Measurements from ENCODE around the gene TMEM129.

The TMEM129 gene

DNA sequence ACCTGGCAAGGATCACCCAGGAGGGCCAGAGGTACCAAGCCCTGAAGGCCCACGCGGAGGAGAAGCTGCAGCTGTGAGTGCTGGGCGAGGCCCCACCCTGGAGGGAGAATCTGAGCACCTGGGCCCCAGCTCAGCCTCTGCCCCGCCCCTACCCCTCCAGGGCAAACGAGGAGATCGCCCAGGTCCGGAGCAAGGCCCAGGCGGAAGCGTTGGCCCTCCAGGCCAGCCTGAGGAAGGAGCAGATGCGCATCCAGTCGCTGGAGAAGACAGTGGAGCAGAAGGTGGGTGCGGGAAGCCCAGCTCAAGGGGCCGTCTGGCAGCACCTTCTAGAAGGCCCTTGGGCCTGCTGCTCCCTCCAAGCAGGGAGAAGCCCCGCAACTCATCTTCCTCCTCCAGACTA is 23.4 kb upstream of the TMEM129 start:
- no peak for DNase-seq

DNA sequence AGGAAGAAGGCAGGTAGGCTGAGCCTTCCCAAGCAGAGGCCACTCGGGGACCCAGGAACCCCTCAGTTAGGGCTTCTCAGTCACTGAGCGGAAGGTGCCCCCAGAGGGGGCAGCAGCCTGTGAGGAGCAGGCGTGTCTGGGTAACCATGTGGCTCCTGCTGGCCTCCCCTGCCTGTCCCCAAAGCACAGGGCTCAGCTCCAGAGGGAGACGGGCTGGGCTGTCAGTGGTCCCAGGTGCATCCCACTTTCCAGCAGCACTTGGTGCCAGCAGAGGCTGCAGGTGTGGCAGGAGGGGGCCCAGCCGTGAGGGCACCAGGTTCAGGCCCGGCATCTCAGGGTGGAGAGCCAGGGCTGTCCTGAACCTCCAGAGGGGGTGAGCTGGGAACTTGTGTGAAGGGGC is 22.9 kb upstream of the TMEM129 start:
- DNase-seq: no peak

DNA sequence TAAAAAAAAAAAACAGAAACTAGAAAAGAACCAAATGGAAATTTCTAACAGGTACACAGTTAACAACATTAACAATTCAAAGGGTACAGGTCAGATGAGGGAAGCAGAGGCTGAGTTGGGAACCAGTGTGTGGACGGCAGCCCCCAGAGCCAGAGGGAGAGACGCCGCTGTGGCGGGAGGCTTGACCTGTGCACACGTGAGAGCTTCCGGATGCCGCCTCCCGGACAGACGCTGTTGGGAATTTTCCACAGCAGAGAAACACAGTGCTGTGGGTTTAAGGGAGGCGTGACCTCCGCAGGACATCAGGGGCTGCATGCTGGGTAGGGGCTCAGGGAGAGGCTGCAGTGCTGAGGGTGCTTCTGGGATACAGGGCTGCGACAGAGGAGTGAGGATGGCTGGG is 22.4 kb upstream of the TMEM129 start:
- DNase-seq: no peak

DNA sequence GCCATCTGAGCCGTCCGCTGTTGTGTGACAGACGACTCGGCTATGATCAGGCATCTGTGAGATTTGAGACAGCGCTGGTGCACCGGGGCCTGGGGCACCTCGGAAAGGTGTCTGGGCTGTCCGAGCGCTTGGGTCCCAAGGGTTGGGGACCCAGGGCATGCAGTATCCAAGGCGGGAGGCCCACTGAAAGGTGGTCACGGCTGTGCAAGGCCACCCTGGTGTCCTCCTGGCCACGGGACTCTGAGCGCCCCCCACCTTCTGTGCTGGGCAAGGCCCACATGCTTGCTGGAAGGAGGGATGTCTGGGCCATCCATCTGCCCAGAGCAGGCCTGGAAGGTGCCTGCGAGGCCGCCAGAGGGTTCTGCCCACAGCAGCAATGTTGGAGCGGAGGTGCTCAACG is 20.1 kb upstream of the TMEM129 start:
- no peak for DNase-seq

DNA sequence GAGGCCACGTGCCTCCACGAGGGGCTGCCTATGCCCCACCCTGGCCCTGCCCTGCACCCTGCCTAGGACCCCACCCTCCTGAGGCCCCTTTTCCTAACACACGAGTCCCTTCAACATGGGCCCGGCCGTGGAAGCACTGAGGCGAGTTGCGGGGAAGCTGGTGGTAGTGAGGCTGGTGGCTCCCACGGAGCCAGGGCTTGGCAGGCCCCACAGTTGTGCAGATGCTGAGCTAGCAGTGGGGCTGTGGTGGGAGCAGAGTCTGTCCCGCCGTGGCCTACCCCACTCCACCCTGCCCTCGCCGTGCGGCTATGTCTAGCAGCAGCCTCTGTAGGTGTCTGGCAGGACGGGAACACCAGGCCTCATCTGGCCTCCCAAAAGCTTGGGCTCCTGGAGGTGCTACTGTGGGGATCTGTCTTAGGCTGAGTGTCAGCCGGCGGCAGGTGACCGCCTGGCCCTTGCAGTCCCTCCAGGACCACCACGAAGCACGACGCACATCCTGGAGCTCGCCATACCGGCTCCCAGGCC is 19.0 kb upstream of the TMEM129 start:
- DNase-seq: no peak

DNA sequence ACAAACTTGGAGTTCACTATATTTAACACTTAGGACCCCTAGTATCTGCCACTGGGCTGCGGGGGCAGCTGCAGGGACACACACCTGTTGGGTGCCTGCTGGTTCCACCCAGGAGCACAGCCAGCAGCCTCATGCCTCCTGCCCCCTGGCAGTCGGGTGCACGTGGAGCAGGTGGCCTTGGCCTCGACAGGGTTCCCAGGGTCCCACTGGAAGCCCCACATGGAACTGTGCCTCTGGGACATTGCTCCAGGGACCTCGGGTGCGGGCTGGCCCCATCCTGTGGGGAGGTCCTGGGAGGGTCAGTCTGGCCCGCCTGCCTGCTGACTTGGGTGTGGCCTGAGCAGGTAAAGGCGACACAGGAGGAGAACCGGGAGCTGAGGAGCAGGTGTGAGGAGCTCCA is 18.2 kb upstream of the TMEM129 start:
- no peak for DNase-seq

DNA sequence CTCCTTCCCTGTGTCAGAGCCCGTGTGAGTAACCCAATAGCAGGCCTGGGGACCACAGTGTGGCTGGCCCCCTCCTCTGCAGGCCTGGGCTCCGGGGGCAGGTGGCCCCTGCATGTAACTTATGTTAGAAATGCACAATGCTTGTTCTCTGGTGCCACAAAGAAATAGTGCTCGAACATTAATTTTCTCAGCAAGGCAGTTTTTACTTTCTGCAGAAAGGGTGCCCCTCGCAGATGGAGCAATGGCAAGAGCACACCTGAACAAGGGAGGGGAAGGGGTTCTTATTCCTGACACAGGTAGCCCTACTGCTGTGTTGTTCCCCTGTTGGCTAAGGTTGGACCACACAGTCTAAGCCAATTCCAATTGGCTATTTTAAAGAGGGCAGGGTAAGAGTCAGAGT is 17.3 kb upstream of the TMEM129 start:
- no peak for DNase-seq

DNA sequence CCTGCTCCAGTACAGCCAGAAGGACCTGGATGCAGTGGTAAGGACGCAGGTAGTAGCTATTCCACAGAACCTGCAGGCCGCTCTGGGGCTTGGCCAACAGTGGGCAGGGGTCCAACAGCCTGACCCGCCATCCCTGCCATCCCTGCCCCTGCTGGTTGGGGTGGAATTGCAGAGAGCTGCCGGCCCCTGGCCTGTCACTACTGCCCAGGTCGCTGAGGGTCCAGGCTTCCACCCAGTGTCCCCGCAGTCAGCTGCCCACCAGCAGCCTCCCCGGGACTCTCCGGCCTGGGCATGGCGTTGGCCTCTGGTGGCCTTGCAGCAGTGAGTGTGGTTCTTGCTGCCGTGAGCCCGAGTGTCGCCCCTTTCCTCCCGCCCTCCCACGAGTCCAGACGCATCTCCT is 16.5 kb upstream of the TMEM129 start:
- no peak for DNase-seq

DNA sequence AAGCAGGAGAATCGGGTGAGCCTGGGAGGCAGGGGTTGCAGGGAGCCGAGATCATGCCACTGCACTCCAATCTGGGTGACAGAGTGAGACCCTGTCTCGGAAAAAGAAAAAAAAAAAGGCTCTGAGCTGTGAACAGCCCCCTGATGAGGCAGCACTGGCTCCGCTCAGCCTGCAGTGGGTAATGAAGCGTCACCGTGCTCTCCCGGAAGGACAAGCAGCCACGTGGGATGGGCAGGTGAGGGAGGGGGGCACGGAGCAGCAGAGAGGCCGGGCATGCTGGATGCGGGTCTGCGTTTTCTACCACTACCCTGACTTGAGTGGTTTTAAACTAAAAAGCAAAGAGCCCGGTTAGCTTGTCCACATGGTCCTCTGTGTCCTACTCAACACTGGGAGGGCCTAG is 15.7 kb upstream of the TMEM129 start:
- no peak for DNase-seq

DNA sequence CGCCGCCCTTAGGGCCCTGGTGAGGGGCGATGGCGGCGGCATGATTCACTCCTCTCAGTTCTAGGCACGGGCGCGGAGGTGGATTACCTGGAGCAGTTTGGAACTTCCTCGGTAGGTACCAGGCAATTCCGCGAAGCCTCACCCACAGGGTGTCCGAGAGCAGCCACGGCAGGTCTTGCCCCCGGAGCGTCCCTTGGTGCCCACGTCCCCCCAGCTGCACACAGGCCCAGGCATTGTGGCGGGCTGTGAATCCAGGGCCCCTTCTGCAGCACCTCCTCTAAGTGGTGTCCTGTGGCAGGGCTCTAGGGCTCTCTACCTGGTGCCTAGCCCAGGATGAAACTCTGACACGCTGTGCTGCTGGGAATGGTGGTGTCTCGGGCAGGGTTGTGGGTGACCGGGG is 14.1 kb upstream of the TMEM129 start:
- DNase-seq: no peak

DNA sequence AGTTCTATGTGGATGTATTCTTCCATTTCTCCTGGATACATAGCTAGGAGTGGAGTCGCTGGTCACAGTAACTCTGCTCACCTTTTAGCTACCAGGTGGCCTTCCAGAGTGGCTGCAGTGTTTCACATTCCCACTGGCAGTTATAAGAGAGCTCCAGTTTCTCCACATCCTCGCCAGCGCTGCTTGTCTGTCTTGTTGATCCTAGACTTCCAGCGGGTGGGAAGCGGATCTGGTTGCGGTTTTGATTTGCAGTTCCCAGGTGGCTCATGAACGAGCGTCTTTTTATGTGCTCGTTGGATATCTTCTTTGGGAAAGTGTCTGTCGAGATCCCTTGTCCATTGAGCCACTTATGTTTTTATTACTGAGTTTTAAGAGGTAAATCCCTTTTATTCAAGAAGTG is 11.8 kb upstream of the TMEM129 start:
- DNase-seq: no peak

DNA sequence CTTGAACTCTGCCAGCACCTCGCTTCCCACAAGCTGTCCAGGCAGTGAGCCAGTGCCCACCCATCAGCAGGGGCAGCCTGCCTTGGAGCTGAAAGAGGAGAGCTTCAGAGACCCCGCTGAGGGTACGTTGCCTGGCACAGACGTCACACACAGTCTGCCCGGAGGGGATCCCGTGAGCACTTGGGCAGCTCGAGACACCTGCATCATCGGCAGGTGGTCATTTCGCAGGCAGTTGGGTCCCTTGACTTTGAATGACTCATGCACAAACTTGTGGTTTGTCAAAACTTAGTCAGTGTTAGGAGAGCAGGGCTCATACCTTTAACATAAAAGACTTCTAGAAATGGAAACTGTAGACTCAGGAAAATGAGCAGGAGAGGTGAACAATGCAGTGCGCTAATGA is 10.1 kb upstream of the TMEM129 start:
- DNase-seq: no peak

DNA sequence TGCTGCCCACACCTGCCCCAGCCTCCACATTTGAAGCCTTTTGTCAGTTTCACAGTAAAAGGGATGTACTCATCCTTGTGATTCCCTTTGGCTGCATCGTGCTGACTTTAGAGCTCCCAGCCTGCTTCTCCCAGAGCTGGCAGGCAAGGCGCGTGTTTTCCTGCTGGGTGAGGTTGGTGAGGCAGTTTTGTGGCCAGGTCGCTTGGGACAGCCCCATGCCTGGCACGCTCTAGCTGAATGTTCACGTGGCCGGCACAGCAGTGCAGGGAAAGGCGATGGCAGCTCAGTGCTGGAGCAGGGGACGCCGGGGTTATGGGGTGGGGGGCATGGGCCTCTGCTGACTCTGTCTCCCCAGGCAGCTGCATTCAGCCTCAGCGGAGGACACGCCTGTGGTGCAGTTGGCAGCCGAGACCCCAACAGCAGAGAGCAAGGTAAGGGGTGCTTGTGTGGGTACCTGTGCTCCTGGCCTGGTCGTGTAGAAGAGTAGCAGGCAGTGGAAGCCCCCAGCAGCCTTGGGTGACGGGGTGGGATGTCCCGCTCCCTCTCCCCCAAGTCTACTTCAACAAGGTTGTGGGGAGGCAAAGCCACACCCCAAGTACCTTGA is 9.5 kb upstream of the TMEM129 start:
- DNase-seq: no peak

DNA sequence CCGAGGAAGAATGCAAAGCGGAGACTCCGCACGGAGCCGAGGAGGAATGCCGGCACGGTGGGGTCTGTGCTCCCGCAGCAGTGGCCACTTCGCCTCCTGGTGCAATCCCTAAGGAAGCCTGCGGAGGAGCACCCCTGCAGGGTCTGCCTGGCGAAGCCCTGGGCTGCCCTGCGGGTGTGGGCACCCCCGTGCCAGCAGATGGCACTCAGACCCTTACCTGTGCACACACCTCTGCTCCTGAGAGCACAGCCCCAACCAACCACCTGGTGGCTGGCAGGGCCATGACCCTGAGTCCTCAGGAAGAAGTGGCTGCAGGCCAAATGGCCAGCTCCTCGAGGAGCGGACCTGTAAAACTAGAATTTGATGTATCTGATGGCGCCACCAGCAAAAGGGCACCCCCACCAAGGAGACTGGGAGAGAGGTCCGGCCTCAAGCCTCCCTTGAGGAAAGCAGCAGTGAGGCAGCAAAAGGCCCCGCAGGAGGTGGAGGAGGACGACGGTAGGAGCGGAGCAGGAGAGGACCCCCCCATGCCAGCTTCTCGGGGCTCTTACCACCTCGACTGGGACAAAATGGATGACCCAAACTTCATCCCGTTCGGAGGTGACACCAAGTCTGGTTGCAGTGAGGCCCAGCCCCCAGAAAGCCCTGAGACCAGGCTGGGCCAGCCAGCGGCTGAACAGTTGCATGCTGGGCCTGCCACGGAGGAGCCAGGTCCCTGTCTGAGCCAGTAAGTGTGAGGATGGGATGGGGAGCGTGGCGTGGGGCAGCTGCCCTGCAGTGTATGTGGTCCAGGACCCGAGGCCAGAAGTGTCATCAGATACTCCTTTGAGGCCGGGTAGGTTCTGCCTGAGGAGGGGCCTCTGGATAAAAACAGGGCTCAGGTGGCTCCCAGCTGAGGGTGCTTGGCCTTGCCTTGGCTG is 7.2 kb upstream of the TMEM129 start:
- no peak for DNase-seq

DNA sequence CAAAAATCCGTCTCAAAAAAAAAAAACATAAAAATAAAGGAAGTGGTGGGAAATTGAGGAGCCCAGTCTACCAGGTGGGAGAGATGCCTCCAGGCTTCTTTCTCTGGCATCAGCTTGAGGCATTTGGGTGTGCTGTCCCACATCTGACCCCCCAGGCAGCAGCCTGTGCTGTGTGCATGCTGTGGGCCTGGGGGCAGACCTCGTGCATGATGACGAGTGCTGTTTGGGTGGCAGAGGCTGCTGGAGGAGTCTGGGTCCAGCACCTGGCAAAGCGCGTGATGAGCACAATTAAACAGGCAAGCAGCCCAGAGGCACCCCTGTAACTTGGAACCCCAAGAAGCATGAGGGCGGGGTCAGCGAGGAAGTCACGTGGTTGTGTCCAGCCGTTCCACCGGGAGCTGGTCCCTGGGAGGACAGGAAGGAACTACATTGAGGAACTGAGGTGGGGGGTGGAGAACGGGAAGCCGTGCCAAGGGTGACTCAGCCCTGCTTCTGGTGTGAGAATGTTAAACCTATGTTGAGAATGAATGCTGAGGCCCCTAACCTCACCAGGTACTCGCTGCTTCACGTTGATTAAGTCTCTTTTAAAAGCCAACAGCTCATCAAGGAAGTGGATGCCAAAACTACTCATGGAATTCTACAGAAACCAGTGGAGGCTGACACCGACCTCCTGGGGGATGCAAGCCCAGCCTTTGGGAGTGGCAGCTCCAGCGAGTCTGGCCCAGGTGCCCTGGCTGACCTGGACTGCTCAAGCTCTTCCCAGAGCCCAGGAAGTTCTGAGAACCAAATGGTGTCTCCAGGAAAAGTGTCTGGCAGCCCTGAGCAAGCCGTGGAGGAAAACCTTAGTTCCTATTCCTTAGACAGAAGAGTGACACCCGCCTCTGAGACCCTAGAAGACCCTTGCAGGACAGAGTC is 6.3 kb upstream of the TMEM129 start:
- DNase-seq: no peak

DNA sequence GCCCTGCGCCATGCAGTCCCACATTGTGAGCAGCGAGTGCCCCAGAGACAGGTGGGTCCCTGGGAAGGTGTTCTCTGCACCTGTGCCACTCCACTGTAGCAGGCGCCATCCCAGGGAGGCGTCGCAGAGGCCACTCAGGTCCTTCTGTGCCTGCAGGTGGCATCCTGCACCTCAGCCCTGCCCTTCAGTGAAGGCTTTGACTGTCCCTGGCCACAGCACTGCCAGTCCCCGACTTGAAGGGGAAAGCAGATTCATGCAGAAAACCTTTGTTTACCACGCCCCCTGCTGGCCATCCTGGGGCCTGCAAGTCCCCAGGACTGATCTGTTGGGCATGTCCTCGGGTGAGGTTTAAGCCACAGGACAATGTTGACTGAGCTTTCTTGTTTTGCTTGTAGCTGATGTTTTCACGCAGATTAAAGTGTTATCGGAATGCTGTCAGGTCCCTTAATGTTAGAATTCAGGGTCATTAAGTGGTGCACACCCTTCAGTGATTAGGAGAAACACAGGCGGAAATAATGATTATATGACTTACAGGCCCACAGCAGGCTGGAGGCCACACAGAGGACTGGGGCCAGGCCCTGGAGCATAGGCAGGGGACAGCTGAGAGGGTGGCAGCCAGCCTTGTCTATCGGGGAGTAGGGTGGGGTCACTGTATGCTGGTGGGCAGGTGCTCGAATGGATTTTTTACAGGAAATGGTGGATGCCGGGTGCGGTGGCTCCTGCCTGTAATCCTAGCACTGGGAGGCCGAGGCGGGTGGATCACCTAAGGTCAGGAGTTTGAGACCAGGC is 5.2 kb upstream of the TMEM129 start:
- peak; percentile 93 to 94 for DNase-seq

DNA sequence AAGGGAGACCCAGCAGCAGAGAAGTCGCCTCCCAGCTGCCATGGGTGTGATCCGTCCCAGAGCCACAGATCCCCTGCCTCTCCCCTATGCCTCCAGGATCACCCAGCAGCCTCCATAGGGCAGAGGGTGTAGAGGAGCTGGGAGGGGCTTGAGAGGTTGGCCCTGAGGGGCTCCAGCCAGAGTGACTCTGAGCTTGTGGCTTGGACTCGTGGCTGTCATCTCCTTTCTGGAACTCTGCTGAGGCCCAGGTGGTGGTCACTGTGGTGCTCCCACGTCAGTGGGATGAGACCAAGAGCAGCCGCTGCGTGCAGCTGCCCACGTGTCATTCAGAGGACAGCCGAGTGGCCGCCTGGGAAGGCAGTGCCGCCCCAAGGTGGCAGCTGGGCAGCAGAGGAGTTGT is 4.4 kb upstream of the TMEM129 start:
- no peak for DNase-seq

DNA sequence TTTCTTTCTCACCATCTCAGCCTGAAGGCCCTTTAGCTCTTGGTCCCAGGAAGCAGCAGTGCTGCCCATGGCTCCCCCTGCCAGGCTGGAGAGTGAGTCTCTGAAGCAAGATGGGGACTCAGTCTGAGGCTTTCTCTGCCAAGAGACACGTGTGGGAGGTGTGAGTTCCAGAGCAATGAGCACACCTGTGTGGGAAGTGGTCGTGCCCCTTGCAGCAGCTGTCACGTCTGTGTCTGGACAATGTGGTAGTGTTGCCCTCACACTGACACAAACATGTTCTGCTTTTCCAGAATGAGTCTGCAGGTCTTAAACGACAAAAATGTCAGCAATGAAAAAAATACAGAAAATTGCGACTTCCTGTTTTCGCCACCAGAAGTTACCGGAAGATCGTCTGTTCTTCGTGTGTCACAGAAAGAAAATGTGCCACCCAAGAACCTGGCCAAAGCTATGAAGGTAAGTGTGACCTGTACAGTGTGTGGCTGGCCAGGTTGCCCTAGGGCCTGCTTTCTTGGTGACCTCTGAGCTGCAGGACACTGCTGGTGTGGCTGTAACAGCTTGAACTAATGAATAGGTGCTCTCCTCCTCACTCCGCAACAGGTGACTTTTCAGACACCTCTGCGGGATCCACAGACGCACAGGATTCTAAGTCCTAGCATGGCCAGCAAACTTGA is 2.1 kb upstream of the TMEM129 start:
- peak; percentile 75 to 78 for DNase-seq

DNA sequence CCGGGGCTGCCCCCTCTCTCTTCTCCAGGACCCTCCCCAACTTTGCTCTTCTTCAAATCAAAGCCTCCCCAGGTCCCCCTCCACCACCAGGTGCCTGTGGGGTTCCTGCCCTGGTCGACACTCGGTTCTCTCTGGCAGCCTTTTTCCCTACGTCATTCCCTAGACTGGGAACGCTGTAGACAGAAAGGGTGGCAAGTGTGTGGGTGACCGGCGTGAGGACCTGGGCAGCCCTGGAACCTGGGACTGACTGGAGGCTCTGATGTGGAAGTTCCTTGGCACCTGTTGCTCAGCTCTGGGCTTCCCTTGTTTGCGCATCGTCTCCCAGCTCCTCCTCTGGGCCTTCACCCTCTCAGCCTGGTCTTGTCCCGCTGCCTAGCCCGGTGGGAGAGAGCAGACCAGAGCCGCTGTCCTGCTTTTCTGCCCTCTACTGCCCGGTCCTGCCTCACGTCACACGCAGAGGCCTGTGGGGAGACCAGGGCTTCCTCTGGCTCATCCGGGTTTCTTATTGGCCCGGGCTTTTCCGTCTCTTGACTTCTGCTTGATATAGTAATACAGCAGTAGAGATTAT is 1.5 kb upstream of the TMEM129 start:
- no peak for DNase-seq

DNA sequence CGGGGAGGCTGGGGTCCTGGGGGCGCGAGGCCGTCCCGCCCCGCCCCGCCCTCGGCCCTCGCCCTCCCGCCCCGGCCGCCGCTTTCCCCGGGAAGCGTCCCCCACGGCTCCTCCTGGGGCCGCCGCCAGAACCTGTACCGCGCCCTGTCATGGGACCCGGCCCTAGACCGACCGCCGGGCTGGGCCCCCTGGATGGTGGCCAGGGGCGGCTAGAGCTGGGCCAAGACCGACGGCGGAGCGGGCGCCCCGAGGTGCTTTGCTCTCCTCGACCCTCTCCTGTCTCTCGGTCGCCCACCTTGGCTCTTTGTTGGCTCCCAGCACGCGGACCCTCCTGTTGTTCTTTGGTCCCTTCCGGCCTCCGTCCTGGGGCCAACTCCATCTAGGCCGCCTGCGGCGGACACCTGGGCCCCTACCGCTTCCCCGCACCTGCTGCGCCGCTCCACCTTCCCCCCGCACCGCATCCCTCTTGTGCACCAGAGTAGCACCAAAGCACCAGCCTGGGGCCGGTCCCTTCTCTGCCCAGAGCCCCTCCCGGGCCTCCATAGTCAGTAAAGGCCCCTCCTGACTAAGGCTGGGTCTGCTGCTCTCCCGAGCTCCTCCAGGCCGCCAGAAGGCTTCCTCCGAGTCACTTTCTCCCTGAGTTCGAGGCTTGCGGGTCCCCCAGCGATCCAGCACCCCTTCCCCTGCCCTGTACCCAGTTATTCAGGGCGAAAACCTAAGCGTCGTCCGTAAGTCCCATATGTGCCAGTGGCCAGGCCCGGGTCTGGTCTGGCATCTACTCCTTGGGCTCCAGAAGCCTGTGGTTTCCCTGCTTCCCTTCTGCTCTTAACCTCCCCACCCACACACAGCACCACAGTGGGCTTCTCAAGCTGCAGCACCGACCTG is 785 bp upstream of the TMEM129 start:
- peak in 1 of 2 experiments; percentile 56 for DNase-seq

Data from activated T-cell treated with anti-CD3 and anti-CD28 coated beads, Interleukin-2, amount 50 U/mL, for 48 hours (primary cell).